Osteoblast (primary cell): ENCODE measurements around the gene CNFN. TPM values are rescaled to one million over a fixed set of nuclear protein-coding genes. Genes with fewer than 3 reads are reported as not detected.

Source experiments
- DNase-seq: peaks from one replicate; pipeline ENCODE4 v3.0.0; 2011; ENCODE audit warnings: low spot score, mixed read lengths; ENCODE audit not compliant: insufficient read length; ENCODE audit errors: missing footprints
- H2AFZ ChIP-seq: 2 replicates; pipeline ENCODE4 v1.6.0; 2011; ENCODE audit warnings: mild to moderate bottlenecking, low read length
- H3K27ac ChIP-seq: 2 replicates; pipeline ENCODE4 v1.5.1; 2011; ENCODE audit warnings: mild to moderate bottlenecking, low read depth, low read length, moderate library complexity
- H3K27me3 ChIP-seq: 2 replicates; pipeline ENCODE4 v1.6.0; 2012; ENCODE audit warnings: mild to moderate bottlenecking, control low read depth, inconsistent platforms, low read length, moderate library complexity; ENCODE audit not compliant: insufficient read depth
- H3K36me3 ChIP-seq: 2 replicates; pipeline ENCODE4 v1.5.1; 2011; ENCODE audit warnings: mild to moderate bottlenecking, low read length, control low read depth, moderate library complexity; ENCODE audit not compliant: insufficient read depth
- H3K4me1 ChIP-seq: 2 replicates; pipeline ENCODE4 v1.5.1; 2011; ENCODE audit warnings: mild to moderate bottlenecking, low read length, control low read depth, moderate library complexity; ENCODE audit not compliant: insufficient read depth
- H3K4me2 ChIP-seq: 2 replicates; pipeline ENCODE4 v1.6.0; 2011; ENCODE audit warnings: mild to moderate bottlenecking, low read length; ENCODE audit not compliant: insufficient read depth
- H3K4me3 ChIP-seq: fragments of 200-600 bp; sonication (generic); 3 replicates; pipeline ENCODE4 v1.5.1; 2012; ENCODE audit warnings: mild to moderate bottlenecking, low read length, inconsistent platforms; ENCODE audit not compliant: insufficient read depth
- H3K79me2 ChIP-seq: 2 replicates; pipeline ENCODE4 v1.6.0; 2012; ENCODE audit warnings: mild to moderate bottlenecking, low read length, control low read depth, inconsistent platforms; ENCODE audit not compliant: insufficient read depth
- H3K9me3 ChIP-seq: 2 replicates; pipeline ENCODE4 v1.5.1; 2011; ENCODE audit warnings: low read depth, low read length, control low read depth
- H4K20me1 ChIP-seq: 2 replicates; pipeline ENCODE4 v1.6.0; 2012; ENCODE audit warnings: mild to moderate bottlenecking, low read length, control low read depth; ENCODE audit not compliant: insufficient read depth
- CTCF ChIP-seq: IDR thresholded peaks from 2 replicates; pipeline ENCODE4 v1.5.1; 2011; ENCODE audit warnings: mild to moderate bottlenecking, low read depth, low read length, moderate library complexity; ENCODE audit errors: extremely low read depth
- total RNA-seq: library from RNA; depleted of rRNA; stranded (reverse); fragments of >200 nt; gene quantifications from 2 replicates; pipeline ENCODE4 v1.2.3, GENCODE V29; 2012

CNFN gene
- total RNA-seq, 1 donor = not detected

GRCh38 chr19:42353341-42354015 lies 36.6 kb downstream of the CNFN start:
- no peak overlapping the region for H2AFZ ChIP-seq
- TF ChIP-seq CTCF = no peak
- peak; percentile 64 for DNase-seq

GRCh38 chr19:42352301-42353259 lies 37.5 kb downstream of the CNFN start:
- H4K20me1 ChIP-seq = no peaks in the 10 kb centered on the region
- H3K4me2 ChIP-seq = no peak overlapping the region
- DNase-seq = peak; percentile 58
- no peaks in the 10 kb centered on the region for H3K27me3 ChIP-seq
- no peak overlapping the region for H2AFZ ChIP-seq
- H3K36me3 ChIP-seq = no peaks in the 10 kb centered on the region
- TF ChIP-seq CTCF = no peak
- no peak overlapping the region for H3K4me3 ChIP-seq
- H3K27ac ChIP-seq = no peak overlapping the region
- H3K79me2 ChIP-seq = no peaks in the 10 kb centered on the region
- H3K4me1 ChIP-seq = no peaks in the 10 kb centered on the region
- no peaks in the 10 kb centered on the region for H3K9me3 ChIP-seq

More at GRCh38 chr19:42353341-42354015, 36.6 kb downstream of the CNFN start:
- Histone ChIP-seq H3K4me3 (no peak overlapping the region), H3K4me2 (no peak overlapping the region), H3K4me1 (no peaks in the 10 kb centered on the region), H3K9me3 (no peaks in the 10 kb centered on the region), H3K27me3 (no peaks in the 10 kb centered on the region), H4K20me1 (no peaks in the 10 kb centered on the region), H3K27ac (no peak overlapping the region), H3K79me2 (no peaks in the 10 kb centered on the region), H3K36me3 (no peaks in the 10 kb centered on the region)

DNA sequence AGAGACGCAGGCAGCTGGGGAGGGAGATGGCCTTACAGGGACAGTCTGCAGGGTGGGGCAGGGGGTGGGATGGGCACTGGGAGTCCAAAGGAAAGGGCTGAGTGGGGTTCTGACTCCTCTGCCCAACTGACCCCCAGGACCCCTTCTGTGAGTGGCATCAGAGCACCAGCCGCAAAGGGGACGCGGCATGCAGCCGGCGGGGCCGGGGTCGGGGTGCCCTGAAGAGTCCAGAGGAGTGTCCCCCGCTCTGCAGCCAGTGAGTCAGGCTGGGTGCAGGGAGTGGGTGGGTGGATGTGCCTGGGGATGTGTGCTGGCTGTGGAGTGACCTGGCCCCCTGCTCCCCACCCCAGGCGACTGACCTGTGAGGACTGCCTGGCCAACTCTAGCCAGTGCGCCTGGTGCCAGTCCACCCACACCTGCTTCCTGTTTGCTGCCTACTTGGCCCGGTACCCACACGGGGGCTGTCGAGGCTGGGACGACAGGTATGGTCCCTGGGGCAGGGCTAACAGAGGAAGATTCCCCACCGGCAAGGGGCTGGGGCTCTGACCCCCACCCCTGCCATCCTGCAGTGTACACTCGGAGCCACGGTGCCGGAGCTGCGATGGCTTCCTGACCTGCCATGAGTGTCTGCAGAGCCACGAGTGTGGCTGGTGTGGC lies 38.9 kb downstream of the CNFN start:
- H3K4me3 ChIP-seq = no peak overlapping the region
- no peak for TF ChIP-seq CTCF
- peak; percentile 79 for DNase-seq
- H3K27ac ChIP-seq = no peak overlapping the region
- H2AFZ ChIP-seq = no peak overlapping the region
- H4K20me1 ChIP-seq = no peaks in the 10 kb centered on the region
- H3K27me3 ChIP-seq = no peaks in the 10 kb centered on the region
- H3K79me2 ChIP-seq = no peaks in the 10 kb centered on the region
- no peaks in the 10 kb centered on the region for H3K9me3 ChIP-seq
- H3K4me1 ChIP-seq = no peaks in the 10 kb centered on the region
- H3K36me3 ChIP-seq = no peaks in the 10 kb centered on the region
- H3K4me2 ChIP-seq = no peak overlapping the region
